Thyroid gland (tissue), 4 donors: ENCODE results near the gene ARL14EP. TPM values are rescaled to one million over a fixed set of nuclear protein-coding genes. Genes with fewer than 3 reads are reported as not detected.

Experiments
- DNase-seq, 2 donors: peaks; one replicate each; pipeline ENCODE4 v3.0.0-alpha.2; 2019
- H3K27ac ChIP-seq, 3 donors: fragments of 200-600 bp; sonication (generic); 1 replicate in 2 of 3; 2 replicates in 1 of 3; pipeline ENCODE4 v1.5.1; 2016 to 2019; ENCODE audit warnings: mild to moderate bottlenecking in 1 of 3, moderate library complexity in 1 of 3
- H3K27me3 ChIP-seq: fragments of 200-600 bp; sonication (generic); one replicate; pipeline ENCODE4 v1.5.1; 2019
- H3K36me3 ChIP-seq, 2 donors: fragments of 200-600 bp; sonication (generic); one replicate each; pipeline ENCODE4 v1.5.1; 2016 to 2019
- H3K4me1 ChIP-seq, 2 donors: fragments of 200-600 bp; sonication (generic); one replicate each; pipeline ENCODE4 v1.5.1; 2017 to 2019
- H3K4me3 ChIP-seq, 3 donors: fragments of 200-600 bp; sonication (generic); replicated peaks in 1 of 3; 1 replicate in 2 of 3; 2 replicates in 1 of 3; pipeline ENCODE4 v1.5.1; 2016; ENCODE audit warnings: mild to moderate bottlenecking in 1 of 3
- H3K9me3 ChIP-seq: fragments of 200-600 bp; sonication (generic); one replicate; pipeline ENCODE4 v1.5.1; 2017
- CTCF ChIP-seq, 6 experiments: fragments of 200-600 bp in 3 of 6; fragments of 450-650 bp in 3 of 6; sonication (generic) in 3 of 6; IDR thresholded peaks; one replicate each; pipeline ENCODE4 v1.5.1; 2016 to 2019; ENCODE audit warnings: antibody characterized with exemption in 6 of 6, mild to moderate bottlenecking in 2 of 6, inconsistent platforms in 1 of 6, moderate library complexity in 1 of 6
- POLR2A ChIP-seq, 2 donors: fragments of 450-650 bp; IDR thresholded peaks; one replicate each; pipeline ENCODE4 v1.6.1; 2017; ENCODE audit warnings: antibody characterized with exemption in 2 of 2, mild to moderate bottlenecking in 2 of 2, moderate library complexity in 1 of 2
- WGBS, 2 donors: methylation state at CpG; one replicate each; pipeline ENCODE4 v1.1.5; 2017; 5-methylcytosine and 5-hydroxymethylcytosine counted together
- intact Hi-C: fragments of 100-400 bp; cut with DNase I; formaldehyde crosslinking; loops from one replicate; pipeline ENCODE4 v1.15.1; 2023
- total RNA-seq, 4 donors: library from RNA; depleted of rRNA; stranded (reverse); fragments of >200 nt; gene quantifications; one replicate each; pipeline ENCODE4 v1.2.3, GENCODE V29; 2016

ARL14EP gene
- total RNA-seq, 4 donors from 2014 or later: 28.2 to 60.5 (median 45.1) TPM

GRCh38 chr11:30348035-30348434, 25.1 kb downstream of the ARL14EP start:
- Histone ChIP-seq H3K27ac (no peak overlapping the region), H3K36me3 (no peaks in the 10 kb centered on the region), H3K9me3 (no peaks in the 10 kb centered on the region), H3K4me3 (no peak overlapping the region), H3K27me3 (no peaks in the 10 kb centered on the region), H3K4me1 (no peaks in the 10 kb centered on the region)
- TF ChIP-seq POLR2A (IDR thresholded peaks at IDR 0.05) (no peak), CTCF (IDR thresholded peaks at IDR 0.05) (no peak)
- no peak for DNase-seq
- intact Hi-C loops: loop anchor here (10.0 kb wide), 1 partner anchor 567 kb away; no protein-coding TSS in a partner anchor

GRCh38 chr11:30349885-30350284, 27.0 kb downstream of the ARL14EP start:
- Histone ChIP-seq H3K4me3 (no peak overlapping the region), H3K9me3 (no peaks in the 10 kb centered on the region), H3K36me3 (no peaks in the 10 kb centered on the region), H3K4me1 (no peaks in the 10 kb centered on the region), H3K27ac (no peak overlapping the region), H3K27me3 (no peaks in the 10 kb centered on the region)
- intact Hi-C loops: loop anchor here (10.0 kb wide), 1 partner anchor 565 kb away; no protein-coding TSS in a partner anchor
- DNase-seq: no peak
- 92 to 94% methylated on average over 3 of the region's 3 CpGs for WGBS, 2 donors
- no peak for TF ChIP-seq POLR2A (IDR thresholded peaks at IDR 0.05)

- no peak for DNase-seq
- H3K36me3 ChIP-seq: no peaks in the 10 kb centered on the region
- intact Hi-C loops: no loop called here
- TF ChIP-seq CTCF (IDR thresholded peaks at IDR 0.05) (no peak), POLR2A (IDR thresholded peaks at IDR 0.05) (no peak)
- no peak overlapping the region for H3K27ac ChIP-seq
- no peaks in the 10 kb centered on the region for H3K9me3 ChIP-seq
- H3K27me3 ChIP-seq: no peaks in the 10 kb centered on the region
- no peaks in the 10 kb centered on the region for H3K4me1 ChIP-seq
- whole genome bisulfite sequencing, 2 donors: 80 to 81% methylated on average over 3 of the region's 3 CpGs
- no peak overlapping the region for H3K4me3 ChIP-seq
Observed at GRCh38 chr11:30350384-30350783, 27.5 kb downstream of the ARL14EP start.

GRCh38 chr11:30351061-30351460, 28.2 kb downstream of the ARL14EP start:
- DNase-seq: no peak
- Histone ChIP-seq H3K4me1 (no peaks in the 10 kb centered on the region), H3K27me3 (no peaks in the 10 kb centered on the region), H3K27ac (no peak overlapping the region), H3K9me3 (no peaks in the 10 kb centered on the region), H3K4me3 (no peak overlapping the region), H3K36me3 (no peaks in the 10 kb centered on the region)
- TF ChIP-seq CTCF (IDR thresholded peaks at IDR 0.05) (no peak), POLR2A (IDR thresholded peaks at IDR 0.05) (no peak)
- 76 to 81% methylated on average over 5 of the region's 5 CpGs for WGBS, 2 donors
- intact Hi-C loops: no loop called here

GRCh38 chr11:30356391-30356790, 33.5 kb downstream of the ARL14EP start:
- Histone ChIP-seq H3K4me3 (no peak overlapping the region), H3K4me1 (no peaks in the 10 kb centered on the region), H3K9me3 (no peaks in the 10 kb centered on the region), H3K27ac (no peak overlapping the region), H3K27me3 (no peaks in the 10 kb centered on the region), H3K36me3 (no peaks in the 10 kb centered on the region)
- no peak for TF ChIP-seq CTCF (IDR thresholded peaks at IDR 0.05)
- TF ChIP-seq POLR2A (IDR thresholded peaks at IDR 0.05): no peak
- no peak for DNase-seq
- intact Hi-C loops: no loop called here
- 93 to 95% methylated on average over 4 of the region's 4 CpGs for WGBS, 2 donors

GRCh38 chr11:30357872-30358271, 35.0 kb downstream of the ARL14EP start:
- no peaks in the 10 kb centered on the region for H3K4me1 ChIP-seq
- intact Hi-C loops: no loop called here
- H3K27ac ChIP-seq: no peak overlapping the region
- no peak for DNase-seq
- WGBS, 2 donors: 55 to 68% methylated on average over 1 of the region's 1 CpG
- H3K9me3 ChIP-seq: no peaks in the 10 kb centered on the region
- H3K36me3 ChIP-seq: no peaks in the 10 kb centered on the region
- TF ChIP-seq CTCF (IDR thresholded peaks at IDR 0.05): no peak
- no peak for TF ChIP-seq POLR2A (IDR thresholded peaks at IDR 0.05)
- no peaks in the 10 kb centered on the region for H3K27me3 ChIP-seq
- no peak overlapping the region for H3K4me3 ChIP-seq
